Epithelial cell of proximal tubule (primary cell): ENCODE measurements around the gene PRSS22. TPM values are rescaled to one million over a fixed set of nuclear protein-coding genes. Genes with fewer than 3 reads are reported as not detected.

ENCODE experiments used
- DNase-seq: peaks from one replicate; pipeline ENCODE4 v3.0.0-alpha.2; 2011; ENCODE audit warnings: low read depth
- H3K4me3 ChIP-seq: 2 replicates; pipeline ENCODE4 v1.5.1; 2011; ENCODE audit warnings: low read depth, mild to moderate bottlenecking, low read length
- total RNA-seq: library from RNA; depleted of rRNA; stranded (reverse); fragments of >200 nt; gene quantifications from 2 replicates; pipeline ENCODE4 v1.2.3, GENCODE V29; 2015
- TF ChIP-seq, protein P1 (sequence below): conservative IDR thresholded peaks from 2 replicates; pipeline ENCODE4 v1.5.1; 2012; ENCODE audit warnings: low read depth, mild to moderate bottlenecking, low read length

PRSS22 gene
- total RNA-seq, 1 donor from 2014 or later: 11.1 TPM

DNA sequence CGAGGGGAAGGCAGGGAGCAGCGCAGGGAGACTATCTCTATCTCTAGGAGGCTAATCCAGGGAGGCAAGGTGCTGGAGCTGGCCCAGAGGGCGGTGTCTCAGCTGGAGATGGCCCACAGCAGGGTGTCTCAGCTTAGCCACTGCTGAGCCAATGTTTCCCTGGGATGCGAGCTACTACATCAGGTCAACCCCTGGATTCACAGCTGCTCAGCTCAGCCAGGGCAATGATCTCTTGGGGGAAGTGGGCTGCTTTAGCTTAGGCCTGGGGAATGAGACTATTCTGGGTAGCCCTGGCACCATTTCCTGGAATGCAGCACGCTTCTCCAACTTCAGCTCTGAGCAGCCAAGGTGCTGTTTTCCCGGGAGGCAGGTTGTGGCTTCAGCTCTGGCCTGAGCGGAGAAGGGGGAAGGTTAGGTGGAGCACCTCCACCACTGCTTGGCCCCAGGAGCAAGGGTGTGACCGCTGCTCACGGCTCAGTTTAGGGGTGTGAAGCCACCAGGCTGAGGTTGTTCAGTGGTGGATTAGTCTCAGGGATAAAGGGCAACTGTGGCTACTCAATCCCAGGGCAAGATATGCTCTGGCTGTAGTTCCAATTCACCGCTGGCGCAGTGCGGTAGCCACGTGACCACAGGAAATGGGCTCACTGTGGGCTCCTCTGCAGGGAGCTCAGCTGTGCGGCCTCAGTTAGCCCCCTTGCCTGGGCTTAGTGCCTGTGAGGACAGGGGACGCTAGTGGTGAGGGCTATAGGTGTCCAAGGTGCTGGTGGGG, 46.1 kb downstream of the PRSS22 start:
- no peak overlapping the region for H3K4me3 ChIP-seq
- TF ChIP-seq, protein P1, sequence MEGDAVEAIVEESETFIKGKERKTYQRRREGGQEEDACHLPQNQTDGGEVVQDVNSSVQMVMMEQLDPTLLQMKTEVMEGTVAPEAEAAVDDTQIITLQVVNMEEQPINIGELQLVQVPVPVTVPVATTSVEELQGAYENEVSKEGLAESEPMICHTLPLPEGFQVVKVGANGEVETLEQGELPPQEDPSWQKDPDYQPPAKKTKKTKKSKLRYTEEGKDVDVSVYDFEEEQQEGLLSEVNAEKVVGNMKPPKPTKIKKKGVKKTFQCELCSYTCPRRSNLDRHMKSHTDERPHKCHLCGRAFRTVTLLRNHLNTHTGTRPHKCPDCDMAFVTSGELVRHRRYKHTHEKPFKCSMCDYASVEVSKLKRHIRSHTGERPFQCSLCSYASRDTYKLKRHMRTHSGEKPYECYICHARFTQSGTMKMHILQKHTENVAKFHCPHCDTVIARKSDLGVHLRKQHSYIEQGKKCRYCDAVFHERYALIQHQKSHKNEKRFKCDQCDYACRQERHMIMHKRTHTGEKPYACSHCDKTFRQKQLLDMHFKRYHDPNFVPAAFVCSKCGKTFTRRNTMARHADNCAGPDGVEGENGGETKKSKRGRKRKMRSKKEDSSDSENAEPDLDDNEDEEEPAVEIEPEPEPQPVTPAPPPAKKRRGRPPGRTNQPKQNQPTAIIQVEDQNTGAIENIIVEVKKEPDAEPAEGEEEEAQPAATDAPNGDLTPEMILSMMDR: no peak
- DNase-seq: no peak

DNA sequence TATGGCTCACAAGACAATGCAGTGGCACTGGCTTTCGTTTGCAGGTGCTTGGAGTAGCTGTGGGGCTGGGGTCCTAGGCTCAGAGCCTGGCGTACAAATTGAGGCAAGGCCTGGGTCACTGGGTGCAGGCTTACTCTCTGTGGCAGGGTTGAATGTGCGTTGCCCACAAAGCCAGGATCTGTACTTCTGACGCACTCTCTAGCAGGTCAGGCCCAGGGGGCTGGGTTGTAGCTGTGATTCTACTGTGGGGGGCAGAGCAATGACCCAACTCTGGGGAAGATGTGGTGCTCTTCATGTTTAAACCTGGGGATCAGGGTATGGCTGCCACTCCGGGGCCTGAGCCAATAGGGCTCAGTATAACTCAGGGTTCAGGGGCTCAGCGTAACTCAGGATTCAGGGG, 47.3 kb downstream of the PRSS22 start:
- no peak overlapping the region for H3K4me3 ChIP-seq
- TF ChIP-seq, protein P1: no peak
- DNase-seq: no peak

DNA sequence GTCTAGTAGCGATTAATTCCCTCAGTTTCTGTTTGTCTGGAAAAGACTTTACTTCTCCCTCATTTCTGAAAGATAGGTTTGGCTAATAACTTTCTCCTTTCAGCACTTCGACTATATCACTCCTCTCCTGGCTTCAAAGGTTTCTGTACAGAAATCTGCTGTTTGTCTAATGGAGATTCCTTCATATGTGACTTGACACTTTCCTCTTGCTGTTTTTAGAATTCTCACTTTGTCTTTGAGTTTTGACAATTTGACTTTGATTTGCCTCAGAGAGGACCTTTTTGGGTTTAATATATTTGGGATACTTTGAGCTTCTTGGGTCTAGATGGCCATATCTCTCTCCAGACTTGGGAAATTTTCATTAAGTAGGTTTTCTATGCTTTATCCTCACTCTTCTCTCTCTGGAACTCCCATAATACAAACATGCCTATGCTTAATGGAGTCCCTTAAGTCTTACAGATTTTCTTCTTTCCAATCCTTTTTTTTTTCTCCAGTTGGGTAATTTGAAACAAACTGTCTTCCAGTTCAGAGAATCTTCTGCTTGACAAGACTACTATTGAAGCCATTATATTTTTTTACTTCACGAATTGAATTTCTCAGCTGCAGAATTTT, 48.7 kb downstream of the PRSS22 start:
- H3K4me3 ChIP-seq: no peak overlapping the region
- no peak for DNase-seq
- TF ChIP-seq, protein P1: no peak

DNA sequence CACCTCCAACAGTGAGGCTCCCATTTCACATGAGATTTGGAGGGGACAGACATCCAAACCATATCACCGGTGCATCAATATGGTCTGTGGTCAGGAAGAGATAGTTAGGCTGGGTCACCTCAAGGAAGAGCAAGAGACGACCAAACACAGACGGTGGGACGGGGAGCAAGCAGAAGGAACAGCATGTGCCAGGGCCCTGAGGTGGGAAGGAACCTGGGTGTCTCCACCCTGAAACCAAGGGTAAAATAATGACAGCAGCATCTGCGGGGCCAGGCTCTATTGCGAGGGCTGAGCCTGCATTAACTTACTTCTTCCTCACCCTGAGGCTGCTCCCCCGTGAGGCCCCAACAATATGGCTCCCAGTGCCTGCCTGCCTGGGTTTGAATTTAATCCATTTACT, 49.8 kb downstream of the PRSS22 start:
- H3K4me3 ChIP-seq: no peak overlapping the region
- no peak for DNase-seq
- TF ChIP-seq, protein P1: no peak

DNA sequence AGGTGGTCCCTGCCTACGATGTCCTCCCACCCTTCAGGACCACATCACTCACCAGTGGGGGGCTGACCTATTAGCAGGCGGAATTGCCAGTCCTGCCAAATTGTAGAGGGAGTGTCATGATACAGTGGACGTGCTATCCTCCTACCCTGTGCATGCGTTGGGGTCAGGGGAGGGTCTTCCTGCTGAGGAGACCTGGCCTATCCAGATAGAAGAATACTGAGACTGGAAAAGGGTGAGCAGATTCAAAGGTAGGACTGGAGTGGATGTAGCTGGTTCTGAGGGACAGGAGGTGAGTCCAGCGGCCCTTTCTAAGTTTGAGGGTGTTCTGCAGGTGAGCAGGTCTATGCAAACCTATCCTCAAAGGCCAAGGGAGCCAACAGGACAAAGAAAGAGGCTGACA, 51.7 kb downstream of the PRSS22 start:
- no peak overlapping the region for H3K4me3 ChIP-seq
- DNase-seq: no peak
- TF ChIP-seq, protein P1: no peak

DNA sequence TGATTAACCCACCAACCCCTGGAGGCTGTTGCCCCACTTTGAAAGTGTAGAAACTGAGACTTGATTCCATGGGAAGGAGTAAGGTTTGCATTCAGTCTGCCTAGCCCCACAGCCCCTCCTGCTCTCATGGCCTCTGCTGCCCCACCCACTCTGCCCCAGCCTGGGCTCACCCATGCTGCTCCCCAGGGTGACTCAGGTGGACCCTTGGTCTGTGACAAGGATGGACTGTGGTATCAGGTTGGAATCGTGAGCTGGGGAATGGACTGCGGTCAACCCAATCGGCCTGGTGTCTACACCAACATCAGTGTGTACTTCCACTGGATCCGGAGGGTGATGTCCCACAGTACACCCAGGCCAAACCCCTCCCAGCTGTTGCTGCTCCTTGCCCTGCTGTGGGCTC, 53.2 kb downstream of the PRSS22 start:
- H3K4me3 ChIP-seq: no peak overlapping the region
- TF ChIP-seq, protein P1: no peak
- no peak for DNase-seq
